ENCODE data around the gene TECR.

- TF ChIP-seq POLR2A (IDR thresholded peaks at IDR 0.05; ENCODE audit: low read length) (no peak), GATA1 (IDR thresholded peaks at IDR 0.05; ENCODE audit: low read depth, low read length) (no peak)
These were observed 15.8 kb downstream of the TECR start for GRCh38 chr19:14544977-14545715.

All from erythroblast (primary cell).